IMR-90 (cell line): Measurements from ENCODE around the gene HDC. TPM values are rescaled to one million over a fixed set of nuclear protein-coding genes. Genes with fewer than 3 reads are reported as not detected.

Experiments
- ATAC-seq: fragments of 200-7000 bp; cut with Tn5 transposase; 2 replicates; pipeline ENCODE4 v1.9.1; 2020; ENCODE audit warnings: low read depth, mild to moderate bottlenecking, moderate library complexity
- BruUV-seq: library from RNA; stranded (reverse); fragments of 400-500 nt; replicated peaks from 2 replicates; lab custom pipeline; 2021; lab: Mats Ljungman, UMichigan
- CTCF ChIA-PET: fragments of 300-600 bp; formaldehyde crosslinking; extraction: SDS; loops from one replicate; lab custom pipeline; 2021; ENCODE audit warnings: antibody characterized with exemption; lab: Yijun Ruan, JAX
- POLR2A ChIA-PET: fragments of 300-600 bp; sonication (Branson Sonifier 250); formaldehyde crosslinking; loops from one replicate; lab custom pipeline; 2022; ENCODE audit warnings: antibody characterized with exemption; ENCODE audit not compliant: unreplicated experiment; lab: Charles Lee
- DNase-seq: peaks from one replicate; pipeline ENCODE4 v3.0.0; 2013
- H2AFZ ChIP-seq: replicated peaks from 2 replicates; pipeline ENCODE3; 2013; ENCODE audit warnings: low read length, mild to moderate bottlenecking; ENCODE audit not compliant: poor library complexity
- H2AK5ac ChIP-seq: 2 replicates; pipeline ENCODE4 v1.6.1; 2013; ENCODE audit warnings: low read depth, low read length, inconsistent platforms
- H2AK9ac ChIP-seq: replicated peaks from 2 replicates; pipeline ENCODE3; 2013; ENCODE audit warnings: mild to moderate bottlenecking, low read depth, low read length, moderate library complexity; ENCODE audit not compliant: poor library complexity
- H2BK120ac ChIP-seq: 2 replicates; pipeline ENCODE4 v1.6.1; 2013; ENCODE audit warnings: low read depth, low read length, inconsistent platforms
- H2BK15ac ChIP-seq: 3 replicates; pipeline ENCODE4 v1.6.1; 2013; ENCODE audit warnings: low read depth, low read length, inconsistent platforms
- H2BK20ac ChIP-seq: 2 replicates; pipeline ENCODE4 v1.6.1; 2013; ENCODE audit warnings: low read depth, mild to moderate bottlenecking, inconsistent platforms, low read length, moderate library complexity
- H2BK5ac ChIP-seq: 2 replicates; pipeline ENCODE4 v1.6.1; 2013; ENCODE audit warnings: mild to moderate bottlenecking, low read depth, low read length, inconsistent platforms; ENCODE audit not compliant: poor library complexity, severe bottlenecking
- H3K14ac ChIP-seq: replicated peaks from 2 replicates; pipeline ENCODE4 v1.6.1; 2013; ENCODE audit warnings: low read depth, low read length, inconsistent platforms
- H3K18ac ChIP-seq: 2 replicates; pipeline ENCODE4 v1.6.1; 2013; ENCODE audit warnings: low read depth, low read length, control low read depth
- H3K23ac ChIP-seq: 2 replicates; pipeline ENCODE4 v1.6.1; 2013; ENCODE audit warnings: low read depth, low read length, inconsistent platforms
- H3K27ac ChIP-seq: 2 replicates; pipeline ENCODE4 v1.5.1; 2013; ENCODE audit warnings: mild to moderate bottlenecking, control low read depth, low read length; ENCODE audit not compliant: insufficient read depth
- H3K27me3 ChIP-seq: 2 replicates; pipeline ENCODE4 v1.6.1; 2013; ENCODE audit warnings: low read length; ENCODE audit not compliant: control insufficient read depth, insufficient read depth
- H3K36me3 ChIP-seq: 2 replicates; pipeline ENCODE4 v1.6.1; 2013; ENCODE audit warnings: low read length, mixed read lengths; ENCODE audit not compliant: control insufficient read depth, insufficient read depth
- H3K4ac ChIP-seq: 2 replicates; pipeline ENCODE4 v1.6.1; 2013; ENCODE audit warnings: low read depth, low read length, inconsistent platforms
- H3K4me1 ChIP-seq: 2 replicates; pipeline ENCODE4 v1.6.1; 2013; ENCODE audit warnings: low read length, mixed read lengths; ENCODE audit not compliant: control insufficient read depth, insufficient read depth
- H3K4me2 ChIP-seq: 2 replicates; pipeline ENCODE4 v1.6.1; 2013; ENCODE audit warnings: low read depth, mild to moderate bottlenecking, control low read depth, low read length, moderate library complexity
- H3K4me3 ChIP-seq: 2 replicates; pipeline ENCODE4 v1.5.1; 2013; ENCODE audit warnings: low read depth, mild to moderate bottlenecking, control low read depth, low read length, moderate library complexity; ENCODE audit not compliant: insufficient read depth
- H3K56ac ChIP-seq: 2 replicates; pipeline ENCODE4 v1.6.1; 2013; ENCODE audit warnings: low read length, inconsistent platforms; ENCODE audit not compliant: insufficient read depth; ENCODE audit errors: extremely low read depth
- H3K79me1 ChIP-seq, 2 experiments: 2 replicates each; pipeline ENCODE4 v1.6.1; 2013; ENCODE audit warnings: low read length in 2 of 2, inconsistent platforms in 1 of 2, low read depth in 1 of 2
- H3K9ac ChIP-seq: 2 replicates; pipeline ENCODE4 v1.6.1; 2013; ENCODE audit warnings: low read depth, low read length, control low read depth
- H3K9me1 ChIP-seq: 2 replicates; pipeline ENCODE4 v1.6.1; 2013; ENCODE audit warnings: low read length, inconsistent platforms; ENCODE audit not compliant: insufficient read depth
- H3K9me3 ChIP-seq: 2 replicates; pipeline ENCODE4 v1.6.1; 2013; ENCODE audit warnings: low read length; ENCODE audit not compliant: control insufficient read depth, insufficient read depth
- H4K20me1 ChIP-seq: 2 replicates; pipeline ENCODE4 v1.6.1; 2013; ENCODE audit warnings: low read length, inconsistent platforms; ENCODE audit not compliant: insufficient read depth
- H4K5ac ChIP-seq: 2 replicates; pipeline ENCODE4 v1.6.1; 2013; ENCODE audit warnings: mild to moderate bottlenecking, low read depth, low read length, control low read depth
- H4K8ac ChIP-seq, 2 experiments: 2 replicates each; pipeline ENCODE4 v1.6.1; 2013; ENCODE audit warnings: low read depth in 2 of 2, low read length in 2 of 2, control low read depth in 1 of 2, inconsistent platforms in 1 of 2
- H4K91ac ChIP-seq: 2 replicates; pipeline ENCODE4 v1.6.1; 2013; ENCODE audit warnings: low read depth, low read length, inconsistent platforms; ENCODE audit not compliant: insufficient read depth
- BHLHE40 ChIP-seq: fragments of 150-350 bp; IDR thresholded peaks from 2 replicates; pipeline ENCODE4 v1.6.1; 2016; ENCODE audit warnings: mild to moderate bottlenecking, low read depth, low read length
- MAZ ChIP-seq: IDR thresholded peaks from 2 replicates; pipeline ENCODE4 v1.6.1; 2012; ENCODE audit warnings: low read depth, mild to moderate bottlenecking, low read length, improper control_type of control experiment, moderate library complexity, borderline replicate concordance
- WGBS, 2 experiments: methylation state at CpG; one replicate each; pipeline versions ENCODE4 v1.1.5 to v1.1.7; 2013; ENCODE audit warnings: missing lambda C conversion rate in 2 of 2; ENCODE audit not compliant: insufficient read length in 1 of 2; ENCODE audit errors: extremely low coverage in 2 of 2; 5-methylcytosine and 5-hydroxymethylcytosine counted together
- dilution Hi-C: fragments of 300-500 bp; cut with HindIII; formaldehyde crosslinking; loops from one replicate; pipeline ENCODE4 v1.14.3; 2018; ENCODE audit warnings: low sequenced_read_pairs; ENCODE audit not compliant: unreplicated experiment
- in situ Hi-C: fragments of 300-500 bp; cut with MboI; formaldehyde crosslinking; loops from 3 replicates; pipeline ENCODE4 v1.14.3; 2019; ENCODE audit warnings: low sequenced_read_pairs, inconsistent platforms, mixed read lengths
- intact Hi-C: fragments of 100-400 bp; cut with micrococcal nuclease; formaldehyde crosslinking; loops from 2 replicates; pipeline ENCODE4 v1.10.0; 2022
- polyA plus RNA-seq, 3 experiments: library from polyadenylated mRNA; depleted of rRNA; stranded (reverse); fragments of >200 nt; gene quantifications; 2 replicates each; pipeline ENCODE4 v1.2.3, GENCODE V29; 2012; ENCODE audit warnings: low replicate concordance in 1 of 3
- total RNA-seq: library from RNA; depleted of rRNA; stranded (reverse); fragments of >200 nt; gene quantifications from 2 replicates; pipeline ENCODE4 v1.2.3, GENCODE V29; 2012
- TF ChIP-seq, protein P1 (sequence below): fragments of 150-350 bp; IDR thresholded peaks from 2 replicates; pipeline ENCODE4 v1.6.1; 2016; ENCODE audit warnings: low read depth, mild to moderate bottlenecking, low read length, moderate library complexity, borderline replicate concordance
- TF ChIP-seq, protein P2 (sequence below): conservative IDR thresholded peaks from 2 replicates; pipeline ENCODE4 v1.5.1; 2012; ENCODE audit warnings: mild to moderate bottlenecking, low read depth, low read length, improper control_type of control experiment

Gene HDC
- total and polyA plus RNA-seq, 2 of the 4 experiments (the other 2 are of a cell fraction) = not detected

DNA sequence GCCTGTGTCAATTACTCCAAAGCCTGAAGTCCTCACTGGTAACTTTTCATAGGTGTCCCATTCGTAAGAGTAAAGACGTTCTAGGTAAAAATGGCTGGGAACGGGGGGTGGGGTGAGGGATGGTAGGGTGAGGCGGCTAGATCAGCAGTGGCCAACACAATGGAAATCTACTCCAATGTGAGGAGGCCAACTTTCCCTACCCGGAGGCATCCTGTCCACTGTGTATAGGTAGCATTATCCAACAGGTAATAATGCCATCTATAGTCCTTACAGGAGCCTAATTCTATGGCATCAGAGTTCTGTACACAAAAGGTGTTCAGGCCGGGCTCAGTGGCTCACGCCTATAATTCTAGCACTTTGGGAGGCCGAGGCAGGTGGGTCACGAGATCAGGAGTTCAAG, 29.1 kb downstream of the HDC start:
- no peak for TF ChIP-seq BHLHE40
- TF ChIP-seq, protein P1, sequence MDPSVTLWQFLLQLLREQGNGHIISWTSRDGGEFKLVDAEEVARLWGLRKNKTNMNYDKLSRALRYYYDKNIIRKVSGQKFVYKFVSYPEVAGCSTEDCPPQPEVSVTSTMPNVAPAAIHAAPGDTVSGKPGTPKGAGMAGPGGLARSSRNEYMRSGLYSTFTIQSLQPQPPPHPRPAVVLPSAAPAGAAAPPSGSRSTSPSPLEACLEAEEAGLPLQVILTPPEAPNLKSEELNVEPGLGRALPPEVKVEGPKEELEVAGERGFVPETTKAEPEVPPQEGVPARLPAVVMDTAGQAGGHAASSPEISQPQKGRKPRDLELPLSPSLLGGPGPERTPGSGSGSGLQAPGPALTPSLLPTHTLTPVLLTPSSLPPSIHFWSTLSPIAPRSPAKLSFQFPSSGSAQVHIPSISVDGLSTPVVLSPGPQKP = no peak
- TF ChIP-seq MAZ = no peak
- TF ChIP-seq, protein P2, sequence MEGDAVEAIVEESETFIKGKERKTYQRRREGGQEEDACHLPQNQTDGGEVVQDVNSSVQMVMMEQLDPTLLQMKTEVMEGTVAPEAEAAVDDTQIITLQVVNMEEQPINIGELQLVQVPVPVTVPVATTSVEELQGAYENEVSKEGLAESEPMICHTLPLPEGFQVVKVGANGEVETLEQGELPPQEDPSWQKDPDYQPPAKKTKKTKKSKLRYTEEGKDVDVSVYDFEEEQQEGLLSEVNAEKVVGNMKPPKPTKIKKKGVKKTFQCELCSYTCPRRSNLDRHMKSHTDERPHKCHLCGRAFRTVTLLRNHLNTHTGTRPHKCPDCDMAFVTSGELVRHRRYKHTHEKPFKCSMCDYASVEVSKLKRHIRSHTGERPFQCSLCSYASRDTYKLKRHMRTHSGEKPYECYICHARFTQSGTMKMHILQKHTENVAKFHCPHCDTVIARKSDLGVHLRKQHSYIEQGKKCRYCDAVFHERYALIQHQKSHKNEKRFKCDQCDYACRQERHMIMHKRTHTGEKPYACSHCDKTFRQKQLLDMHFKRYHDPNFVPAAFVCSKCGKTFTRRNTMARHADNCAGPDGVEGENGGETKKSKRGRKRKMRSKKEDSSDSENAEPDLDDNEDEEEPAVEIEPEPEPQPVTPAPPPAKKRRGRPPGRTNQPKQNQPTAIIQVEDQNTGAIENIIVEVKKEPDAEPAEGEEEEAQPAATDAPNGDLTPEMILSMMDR = no peak
- intact Hi-C loops (no loop called here), dilution Hi-C loops (no loop called here)

More for the DNA sequence above, 29.1 kb downstream of the HDC start:
- CTCF ChIA-PET = no interaction called here
- H3K4me2 ChIP-seq = no peak overlapping the region
- no peaks in the 10 kb centered on the region for H3K27me3 ChIP-seq
- no peak overlapping the region for H3K14ac ChIP-seq
- no peak overlapping the region for H2BK15ac ChIP-seq
- H4K5ac ChIP-seq = no peak overlapping the region
- BruUV-seq = no TSS peak
- ATAC-seq (no peak), DNase-seq (no peak)
- H3K9me3 ChIP-seq = no peaks in the 10 kb centered on the region
- H2AFZ ChIP-seq = no peak overlapping the region
- H3K9ac ChIP-seq = no peak overlapping the region
- H3K79me1 ChIP-seq = no peaks in the 10 kb centered on the region
- POLR2A ChIA-PET = no interaction called here
- WGBS, 2 experiments = no CpG with 5 or more reads among the region's 9 CpGs
- H2AK9ac ChIP-seq = no peak overlapping the region
- H3K27ac ChIP-seq = no peak overlapping the region
- H2BK120ac ChIP-seq = no peak overlapping the region
- no peak overlapping the region for H3K23ac ChIP-seq
- no peak overlapping the region for H2AK5ac ChIP-seq
- in situ Hi-C loops = no loop called here
- H3K4ac ChIP-seq = no peak overlapping the region
- H4K91ac ChIP-seq = no peak overlapping the region
- H3K4me3 ChIP-seq = no peak overlapping the region
- no peaks in the 10 kb centered on the region for H3K36me3 ChIP-seq
- H3K56ac ChIP-seq = no peak overlapping the region
- no peak overlapping the region for H2BK20ac ChIP-seq
- no peak overlapping the region for H4K8ac ChIP-seq
- H3K4me1 ChIP-seq = no peaks in the 10 kb centered on the region; the same call in 1 of the 2 replicates
- no peaks in the 10 kb centered on the region for H4K20me1 ChIP-seq
- no peaks in the 10 kb centered on the region for H3K9me1 ChIP-seq
- H3K18ac ChIP-seq = no peak overlapping the region
- H2BK5ac ChIP-seq = no peak overlapping the region
